Dendritic cell treated with granulocyte-macrophage colony-stimulating factor and Interleukin-4, amounts not matched to agents 40 ng/mL and 50 ng/mL, for 4 days (primary cell): ENCODE data around the gene NCOA5.
"Not testable (repeated sequence)": the region's sequence is repeated elsewhere in the genome, so short reads cannot be mapped to it uniquely, and the experiment has no call there.

Experiments
- H3K27ac Mint-ChIP-seq: one replicate; pipeline ENCODE4 v1.8.0; 2022; ENCODE audit warnings: mild to moderate bottlenecking, mixed read lengths
- H3K27me3 Mint-ChIP-seq: one replicate; pipeline ENCODE4 v1.8.0; 2022; ENCODE audit warnings: mild to moderate bottlenecking, mixed read lengths
- H3K36me3 Mint-ChIP-seq: one replicate; pipeline ENCODE4 v1.8.0; 2022; ENCODE audit warnings: low read depth, mixed read lengths
- H3K4me1 Mint-ChIP-seq: one replicate; pipeline ENCODE4 v1.8.0; 2022; ENCODE audit warnings: low read depth, mixed read lengths
- H3K4me3 Mint-ChIP-seq: one replicate; pipeline ENCODE4 v1.8.0; 2022; ENCODE audit warnings: mild to moderate bottlenecking, moderate library complexity, mixed read lengths
- H3K9me3 Mint-ChIP-seq: one replicate; pipeline ENCODE4 v1.8.0; 2022; ENCODE audit warnings: mixed read lengths
- intact Hi-C: fragments of 100-400 bp; cut with micrococcal nuclease; formaldehyde crosslinking; loops from one replicate; pipeline ENCODE4 v1.15.0; 2022

NCOA5 gene

DNA sequence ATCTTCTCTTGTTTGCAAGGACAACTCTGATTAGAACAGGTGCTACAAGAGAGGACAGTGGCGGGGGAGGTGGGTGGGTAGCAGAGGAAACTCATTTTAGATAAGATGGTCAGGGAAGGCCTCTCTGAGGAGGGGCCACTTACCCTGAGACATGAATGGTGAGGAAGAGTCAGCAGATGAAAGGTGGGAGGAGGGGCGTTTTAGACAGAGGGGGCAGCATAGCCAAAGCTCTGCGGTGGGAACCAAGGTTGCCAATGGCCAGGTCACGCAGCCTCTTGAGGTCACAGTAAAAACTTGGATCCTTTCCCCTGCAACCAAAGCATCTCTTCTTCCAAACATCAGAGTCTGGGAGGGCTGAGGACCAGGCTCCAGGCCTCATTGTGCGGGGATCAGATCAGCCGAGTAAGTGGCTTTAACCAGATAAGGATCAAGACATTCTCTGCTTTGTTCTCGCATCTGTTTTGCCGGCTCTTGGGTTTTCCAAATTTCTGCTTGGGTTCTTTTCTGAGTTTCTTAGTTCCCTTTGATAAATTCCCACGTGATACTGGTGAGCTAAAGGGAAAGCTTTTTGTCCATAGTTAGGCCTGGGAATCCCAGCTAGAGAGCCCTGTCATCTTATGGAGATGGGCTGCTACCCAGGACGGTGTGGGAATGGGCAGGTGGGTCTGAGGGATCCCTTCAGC is 22.8 kb upstream of the NCOA5 start:
- intact Hi-C loops: loop anchor here (10.0 kb wide), 1 partner anchor 88 kb away; the partner anchor contains the start of gene SLC12A5
- Mint-ChIP-seq H3K27ac (peak overlapping the region; percentile 88), H3K9me3 (no peaks in the 10 kb centered on the region), H3K36me3 (no peaks in the 10 kb centered on the region), H3K27me3 (peaks cover 7% of the 10 kb centered on the region), H3K4me3 (no peak overlapping the region), H3K4me1 (peaks cover 83% of the 10 kb centered on the region)

DNA sequence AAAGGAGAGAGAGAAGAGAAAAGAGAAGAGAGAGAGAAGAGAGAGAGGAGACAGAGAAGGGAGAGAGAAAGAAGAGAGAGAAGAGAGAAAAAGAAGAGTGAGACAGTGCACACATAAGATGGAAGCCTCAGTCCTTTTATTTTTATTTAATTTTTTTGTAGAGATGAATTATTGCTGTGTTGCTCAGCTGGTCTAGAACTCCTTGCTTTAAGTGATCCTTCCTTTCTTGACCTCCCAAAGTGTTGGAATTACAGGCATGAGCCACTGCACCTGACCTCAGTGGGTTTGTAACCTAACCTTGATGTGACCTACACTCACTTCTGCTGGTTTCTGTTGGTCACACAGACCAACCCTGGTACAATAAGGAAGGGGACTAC is 22.1 kb upstream of the NCOA5 start:
- H3K27ac Mint-ChIP-seq: peak overlapping the region; percentile 88
- H3K36me3 Mint-ChIP-seq: no peaks in the 10 kb centered on the region
- peaks cover 7% of the 10 kb centered on the region for H3K27me3 Mint-ChIP-seq
- intact Hi-C loops: loop anchor here (10.0 kb wide), 1 partner anchor 87 kb away; the partner anchor contains the start of gene SLC12A5
- no peaks in the 10 kb centered on the region for H3K9me3 Mint-ChIP-seq
- H3K4me1 Mint-ChIP-seq: peaks cover 87% of the 10 kb centered on the region
- no peak overlapping the region for H3K4me3 Mint-ChIP-seq

DNA sequence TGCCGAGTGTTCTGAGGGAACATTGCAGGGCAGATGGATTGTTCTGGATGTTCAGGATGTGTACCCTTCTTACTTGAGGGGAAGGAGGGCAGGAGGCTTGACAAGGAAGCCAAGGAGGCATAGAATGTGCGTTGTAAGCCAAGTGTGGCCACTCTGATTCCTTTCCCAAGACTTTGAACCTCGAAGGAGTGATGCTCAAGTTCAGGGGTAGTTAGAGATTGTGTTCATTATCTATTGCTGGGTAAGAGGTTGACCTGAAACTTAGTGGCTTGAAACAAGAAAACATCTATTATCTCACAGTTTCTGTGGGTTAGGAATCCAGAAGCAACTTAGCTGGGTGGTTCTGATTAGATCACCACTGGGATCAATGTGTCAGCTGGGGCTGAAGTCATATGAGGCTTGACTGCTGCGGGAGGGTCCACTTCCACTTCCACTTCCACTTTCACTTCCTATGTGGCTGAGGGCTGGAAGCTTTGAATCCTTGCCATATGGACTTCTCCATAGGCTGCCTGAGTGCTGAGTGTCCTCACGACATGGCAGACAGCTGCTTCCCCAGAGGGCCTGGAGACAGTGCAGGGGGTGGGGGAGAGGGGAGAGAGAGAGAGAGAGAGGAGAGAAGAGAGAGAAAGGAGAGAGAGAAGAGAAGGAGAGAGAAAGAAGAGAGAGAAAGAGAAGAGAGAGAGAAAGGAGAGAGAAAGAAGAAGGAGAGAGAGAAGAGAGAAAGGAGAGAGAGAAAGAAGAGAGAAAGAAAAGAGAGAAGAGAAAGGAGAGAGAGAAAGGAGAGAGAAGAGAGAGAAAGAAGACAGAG is 21.5 kb upstream of the NCOA5 start:
- H3K9me3 Mint-ChIP-seq: no peaks in the 10 kb centered on the region
- intact Hi-C loops: loop anchor here (10.0 kb wide), 1 partner anchor 86 kb away; the partner anchor contains the start of gene SLC12A5
- no peaks in the 10 kb centered on the region for H3K36me3 Mint-ChIP-seq
- peaks cover 7% of the 10 kb centered on the region for H3K27me3 Mint-ChIP-seq
- peaks cover 89% of the 10 kb centered on the region for H3K4me1 Mint-ChIP-seq
- H3K27ac Mint-ChIP-seq: peak overlapping the region; percentile 88
- H3K4me3 Mint-ChIP-seq: peak overlapping the region; percentile 32

DNA sequence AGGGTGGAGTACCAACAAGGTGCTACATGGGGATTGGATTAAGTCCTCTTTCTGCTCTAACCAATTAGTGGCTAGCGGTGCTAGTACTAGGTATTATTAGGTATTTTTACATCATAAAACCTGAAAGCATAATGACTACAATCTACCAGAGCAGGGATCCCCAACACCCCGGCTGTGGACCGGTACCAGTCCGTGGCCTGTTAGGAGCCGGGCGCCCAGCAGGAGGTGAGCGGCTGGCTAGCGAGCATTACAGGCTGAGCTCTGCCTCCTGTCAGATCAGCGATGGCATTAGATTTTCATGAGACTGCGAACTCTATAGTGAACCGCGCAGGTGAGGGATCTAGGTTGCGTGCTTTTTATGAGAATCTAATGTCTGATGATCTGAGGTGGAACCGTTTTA is 19.2 kb upstream of the NCOA5 start:
- Mint-ChIP-seq H3K4me3 (no peak overlapping the region), H3K36me3 (no peaks in the 10 kb centered on the region), H3K9me3 (no peaks in the 10 kb centered on the region), H3K27me3 (peaks cover 16% of the 10 kb centered on the region), H3K27ac (peak overlapping the region; percentile 74), H3K4me1 (peaks cover 70% of the 10 kb centered on the region)
- intact Hi-C loops: no loop called here

DNA sequence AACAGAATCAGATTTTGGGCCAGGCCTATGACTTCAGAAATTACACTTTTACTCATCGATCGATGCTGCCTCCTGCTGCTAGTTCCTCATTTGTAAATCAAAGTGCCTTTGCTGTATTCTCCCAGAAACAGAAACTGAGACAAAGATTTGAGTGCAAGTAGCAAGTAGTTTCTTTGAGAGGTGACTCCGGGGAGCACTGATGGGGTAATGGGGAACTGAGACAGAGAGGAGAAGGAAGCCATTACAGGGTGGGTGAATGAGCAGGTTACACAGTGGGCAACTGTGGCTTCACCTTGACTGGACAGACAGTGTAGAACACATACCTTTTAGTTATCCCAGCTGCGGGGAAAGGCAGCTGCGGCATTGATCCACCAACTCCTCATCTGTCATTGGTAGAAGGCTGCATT is 18.7 kb upstream of the NCOA5 start:
- peak overlapping the region; percentile 74 for H3K27ac Mint-ChIP-seq
- H3K9me3 Mint-ChIP-seq: no peaks in the 10 kb centered on the region
- H3K36me3 Mint-ChIP-seq: no peaks in the 10 kb centered on the region

DNA sequence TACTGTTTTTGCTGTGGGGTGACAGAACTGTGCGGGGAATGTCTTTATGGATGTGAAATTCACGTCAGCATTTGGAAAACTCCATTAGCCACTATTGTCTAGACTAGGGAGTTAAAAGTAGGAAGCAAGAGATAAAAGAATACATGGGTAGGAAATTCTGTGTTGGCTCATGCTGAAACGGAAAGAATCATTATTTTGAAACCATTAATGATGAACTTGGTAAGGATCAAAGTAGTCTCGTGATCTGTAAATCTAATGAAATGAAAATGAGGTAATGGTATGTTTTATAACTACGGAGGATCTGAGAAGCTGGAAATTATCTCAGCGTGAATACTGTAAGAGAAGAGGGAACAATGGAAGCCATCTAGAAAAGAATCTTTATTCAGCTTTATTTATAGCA is 17.3 kb upstream of the NCOA5 start:
- H3K27me3 Mint-ChIP-seq: peaks cover 26% of the 10 kb centered on the region
- H3K36me3 Mint-ChIP-seq: no peaks in the 10 kb centered on the region
- H3K4me1 Mint-ChIP-seq: peaks cover 50% of the 10 kb centered on the region
- intact Hi-C loops: no loop called here
- no peak overlapping the region for H3K4me3 Mint-ChIP-seq
- H3K9me3 Mint-ChIP-seq: peaks cover 8% of the 10 kb centered on the region
- peak overlapping the region; percentile 5 for H3K27ac Mint-ChIP-seq

More for the DNA sequence above, 18.7 kb upstream of the NCOA5 start:
- H3K4me3 Mint-ChIP-seq: peak overlapping the region; percentile 8
- peaks cover 15% of the 10 kb centered on the region for H3K27me3 Mint-ChIP-seq
- intact Hi-C loops: no loop called here
- peaks cover 64% of the 10 kb centered on the region for H3K4me1 Mint-ChIP-seq

DNA sequence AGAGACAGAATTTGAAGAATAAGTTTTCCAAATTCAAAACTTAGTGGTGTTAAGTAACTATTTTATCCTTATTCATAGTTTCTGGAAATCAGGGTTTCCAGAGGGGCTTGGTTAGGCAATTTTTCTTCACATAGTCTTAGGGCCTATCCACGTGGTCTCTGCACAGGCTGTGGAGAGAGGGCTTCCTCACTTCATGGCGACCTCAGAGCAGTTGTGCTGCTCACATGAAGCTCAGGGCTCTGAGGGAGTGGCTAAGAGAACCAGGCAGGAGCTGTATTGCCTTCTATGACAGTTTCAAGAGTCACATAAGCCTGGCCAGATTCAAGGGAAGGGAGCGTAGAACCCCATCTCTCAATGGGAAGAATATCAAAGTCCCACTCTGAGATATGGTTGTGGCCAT is 14.5 kb upstream of the NCOA5 start:
- Mint-ChIP-seq H3K4me3 (no peak overlapping the region), H3K27me3 (peaks cover 52% of the 10 kb centered on the region)
- intact Hi-C loops: no loop called here

DNA sequence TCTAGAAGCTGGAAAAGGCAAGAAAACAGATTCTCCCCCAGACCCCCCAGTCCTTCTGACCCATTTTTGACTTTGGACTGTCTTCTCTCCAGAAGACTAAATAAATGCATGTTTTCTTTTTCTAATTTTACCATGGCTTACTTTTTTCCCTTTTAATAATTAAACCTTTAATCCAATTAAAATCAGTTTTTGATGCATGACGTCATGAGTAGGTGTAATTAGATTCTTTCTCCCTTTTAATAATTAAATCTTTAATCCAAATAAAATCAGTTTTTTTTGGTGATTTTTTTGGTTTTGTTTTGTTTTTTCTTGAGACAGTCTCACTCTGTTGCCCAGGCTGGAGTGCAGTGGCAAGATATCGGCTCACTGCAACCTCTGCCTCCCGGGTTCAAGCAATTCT is 13.2 kb upstream of the NCOA5 start:
- Mint-ChIP-seq H3K27ac (no peak overlapping the region), H3K36me3 (no peaks in the 10 kb centered on the region), H3K9me3 (peaks cover 8% of the 10 kb centered on the region), H3K4me3 (no peak overlapping the region), H3K4me1 (peaks cover 29% of the 10 kb centered on the region), H3K27me3 (peaks cover 64% of the 10 kb centered on the region)
- intact Hi-C loops: no loop called here

More for the DNA sequence above, 14.5 kb upstream of the NCOA5 start:
- H3K36me3 Mint-ChIP-seq: no peaks in the 10 kb centered on the region
- H3K9me3 Mint-ChIP-seq: peaks cover 8% of the 10 kb centered on the region
- no peak overlapping the region for H3K27ac Mint-ChIP-seq
- peaks cover 41% of the 10 kb centered on the region for H3K4me1 Mint-ChIP-seq

DNA sequence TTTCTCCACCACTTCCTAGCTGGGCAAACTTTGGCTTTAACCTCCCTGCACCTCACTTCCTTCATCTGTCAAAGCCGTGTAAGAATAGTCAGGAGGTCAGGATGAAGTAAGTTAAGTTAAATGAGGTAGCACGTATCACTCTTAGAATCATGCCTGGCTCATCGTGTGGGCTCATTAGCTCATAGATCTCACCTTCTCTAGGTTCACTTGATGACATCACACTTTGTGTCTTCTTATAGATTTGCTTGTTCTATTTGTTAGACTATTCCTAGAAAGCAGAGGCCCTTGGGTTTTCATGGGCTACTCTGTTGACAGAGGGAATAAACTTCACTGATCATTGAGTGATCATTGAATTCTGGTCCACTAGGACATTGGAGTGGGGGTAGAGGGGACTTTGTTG is 12.2 kb upstream of the NCOA5 start:
- no peaks in the 10 kb centered on the region for H3K36me3 Mint-ChIP-seq
- peaks cover 8% of the 10 kb centered on the region for H3K9me3 Mint-ChIP-seq
- H3K27me3 Mint-ChIP-seq: peaks cover 70% of the 10 kb centered on the region
- no peak overlapping the region for H3K27ac Mint-ChIP-seq
- H3K4me1 Mint-ChIP-seq: peaks cover 19% of the 10 kb centered on the region
- intact Hi-C loops: no loop called here
- no peak overlapping the region for H3K4me3 Mint-ChIP-seq

DNA sequence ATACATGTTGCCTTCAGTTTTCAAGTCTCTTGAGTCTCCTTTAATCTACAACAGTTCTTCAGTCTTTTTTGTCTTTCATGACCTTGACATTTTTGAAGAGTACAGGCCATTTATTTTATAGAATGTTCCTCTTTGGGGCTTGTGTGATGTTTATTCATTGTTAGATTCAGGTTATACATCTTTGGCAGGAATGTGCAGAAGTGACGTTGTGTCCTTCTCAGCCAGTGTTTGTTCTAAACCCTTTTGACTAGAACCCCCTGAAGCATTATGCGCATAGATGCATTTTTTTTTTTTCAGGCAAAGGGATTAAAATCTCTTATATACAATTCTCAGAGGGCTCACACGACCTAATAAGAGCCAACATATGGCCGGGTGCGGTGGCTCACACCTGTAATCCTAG is 11.2 kb upstream of the NCOA5 start:
- no peak overlapping the region for H3K4me3 Mint-ChIP-seq
- H3K27ac Mint-ChIP-seq: no peak overlapping the region
- no peaks in the 10 kb centered on the region for H3K36me3 Mint-ChIP-seq
- H3K4me1 Mint-ChIP-seq: peaks cover 16% of the 10 kb centered on the region
- intact Hi-C loops: no loop called here
- peaks cover 8% of the 10 kb centered on the region for H3K9me3 Mint-ChIP-seq
- peaks cover 78% of the 10 kb centered on the region for H3K27me3 Mint-ChIP-seq

DNA sequence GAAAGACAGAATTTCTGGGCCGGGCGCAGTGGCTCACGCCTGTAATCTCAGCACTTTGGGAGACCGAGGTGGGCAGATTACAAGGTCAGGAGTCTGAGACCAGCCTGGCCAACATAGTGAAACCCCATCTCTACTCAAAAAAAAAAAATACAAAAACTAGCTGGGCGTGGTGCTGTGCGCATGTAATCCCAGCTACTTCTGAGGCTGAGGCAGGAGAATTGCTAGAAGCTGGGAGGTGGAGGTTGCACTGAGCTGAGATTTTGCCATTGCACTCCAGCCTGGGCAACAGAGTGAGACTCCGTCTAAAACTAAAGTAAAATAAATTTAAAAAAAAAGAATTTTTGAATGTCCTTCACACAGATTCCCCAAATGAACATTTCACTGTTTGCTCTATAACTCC is 10.7 kb upstream of the NCOA5 start:
- H3K27ac Mint-ChIP-seq, H3K9me3 Mint-ChIP-seq, H3K4me3 Mint-ChIP-seq, intact Hi-C loops, H3K36me3 Mint-ChIP-seq: not testable (repeated sequence)
- Mint-ChIP-seq H3K4me1 (peaks cover 16% of the 10 kb centered on the region), H3K27me3 (peaks cover 77% of the 10 kb centered on the region)

DNA sequence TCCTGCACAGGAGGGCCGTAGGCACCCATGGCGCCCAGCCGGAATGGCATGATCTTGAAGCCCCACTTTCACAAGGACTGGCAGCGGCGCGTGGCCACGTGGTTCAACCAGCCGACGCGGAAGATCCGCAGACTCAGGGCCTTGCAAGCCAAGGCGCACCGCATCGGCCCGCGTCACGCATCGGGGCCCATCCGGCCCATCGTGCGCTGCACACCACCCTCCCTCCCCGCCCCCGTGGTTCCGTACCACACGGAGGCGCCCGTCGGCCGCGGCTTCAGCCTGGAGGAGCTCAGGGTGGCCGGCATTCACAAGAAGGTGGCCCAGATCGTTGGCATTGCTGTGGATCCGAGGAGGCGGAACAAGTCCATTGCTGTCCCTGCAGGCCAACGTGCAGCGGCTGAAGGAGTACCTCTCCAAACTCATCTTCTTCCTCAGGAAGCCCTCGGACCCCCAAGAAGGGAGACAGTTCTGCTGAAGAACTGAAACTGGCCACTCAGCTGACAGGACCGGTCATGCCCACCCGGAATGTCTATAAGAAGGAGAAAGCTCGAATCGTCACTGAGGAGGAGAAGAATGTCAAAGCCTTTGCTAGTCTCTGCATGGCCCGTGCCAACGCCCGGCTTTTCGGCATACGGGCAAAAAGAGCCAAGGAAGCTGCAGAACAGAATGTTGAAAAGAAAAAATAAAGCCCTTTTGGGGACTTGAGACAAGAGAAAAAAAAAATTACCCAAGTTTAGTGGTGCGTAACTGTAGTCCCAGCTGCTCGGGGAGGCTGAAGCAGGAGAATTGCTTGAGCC is 9.9 kb upstream of the NCOA5 start:
- Mint-ChIP-seq H3K4me3 (peak overlapping the region; percentile 25), H3K27me3 (peaks cover 71% of the 10 kb centered on the region), H3K4me1 (peaks cover 16% of the 10 kb centered on the region), H3K36me3 (no peaks in the 10 kb centered on the region), H3K9me3 (peaks cover 8% of the 10 kb centered on the region), H3K27ac (peak overlapping the region; percentile 25)
- intact Hi-C loops: no loop called here

DNA sequence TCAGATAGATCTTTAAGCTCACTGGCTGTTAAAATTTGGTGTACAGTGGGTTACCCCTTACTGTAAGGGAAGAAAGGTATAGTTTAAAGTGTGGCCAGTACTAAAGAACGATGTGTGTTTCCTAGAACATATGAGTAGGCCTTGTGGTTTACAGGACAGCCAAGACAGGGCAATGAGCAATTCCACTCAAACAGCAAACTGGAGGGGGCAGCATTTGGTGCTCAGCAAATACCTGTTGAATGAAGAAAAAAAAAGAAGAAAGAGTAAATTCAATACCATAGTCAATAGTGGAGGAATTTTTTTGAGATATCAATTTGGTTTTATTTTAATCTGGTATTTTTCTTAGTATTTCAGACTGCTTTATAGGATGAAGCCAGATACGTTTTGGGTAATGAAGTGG is 3.8 kb upstream of the NCOA5 start:
- intact Hi-C loops: no loop called here
- H3K27ac Mint-ChIP-seq: no peak overlapping the region
- peaks cover 28% of the 10 kb centered on the region for H3K27me3 Mint-ChIP-seq
- no peaks in the 10 kb centered on the region for H3K9me3 Mint-ChIP-seq
- H3K4me1 Mint-ChIP-seq: peaks cover 4% of the 10 kb centered on the region
- H3K36me3 Mint-ChIP-seq: peaks cover 11% of the 10 kb centered on the region
- H3K4me3 Mint-ChIP-seq: no peak overlapping the region
